Smooth muscle cell (in vitro differentiated cells): Measurements from ENCODE around the gene MOCS3. TPM values are rescaled to one million over a fixed set of nuclear protein-coding genes. Genes with fewer than 3 reads are reported as not detected.
"Not testable (repeated sequence)": the region's sequence is repeated elsewhere in the genome, so short reads cannot be mapped to it uniquely, and the experiment has no call there.

ENCODE experiments used
- DNase-seq: peaks from one replicate; lab custom pipeline; 2025; ENCODE audit not compliant: unreplicated experiment; lab: John Stamatoyannopoulos, UW
- H2AFZ ChIP-seq: fragments of 200-600 bp; sonication (generic); 2 replicates; pipeline ENCODE4 v1.6.0; 2016; ENCODE audit warnings: antibody characterized with exemption, low read depth, mild to moderate bottlenecking
- H3F3A ChIP-seq: fragments of 200-600 bp; sonication (generic); 2 replicates; pipeline ENCODE4 v1.6.0; 2017; ENCODE audit warnings: antibody characterized with exemption, low read depth
- H3K27ac ChIP-seq: fragments of 200-600 bp; sonication (generic); 2 replicates; pipeline ENCODE4 v1.5.1; 2016; ENCODE audit warnings: low read depth, mild to moderate bottlenecking
- H3K27me3 ChIP-seq: fragments of 200-600 bp; sonication (generic); 2 replicates; pipeline ENCODE4 v1.6.1; 2016; ENCODE audit warnings: low read depth, mild to moderate bottlenecking
- H3K36me3 ChIP-seq: fragments of 200-600 bp; sonication (generic); 2 replicates; pipeline ENCODE4 v1.5.1; 2016; ENCODE audit warnings: low read depth
- H3K4me1 ChIP-seq: fragments of 200-600 bp; sonication (generic); 2 replicates; pipeline ENCODE4 v1.5.1; 2016; ENCODE audit warnings: low read depth
- H3K4me2 ChIP-seq: fragments of 200-600 bp; sonication (generic); 2 replicates; pipeline ENCODE4 v1.6.0; 2016; ENCODE audit warnings: mild to moderate bottlenecking
- H3K4me3 ChIP-seq: fragments of 200-600 bp; sonication (generic); 2 replicates; pipeline ENCODE4 v1.5.1; 2016; ENCODE audit warnings: mild to moderate bottlenecking
- H3K79me2 ChIP-seq: fragments of 200-600 bp; sonication (generic); 2 replicates; pipeline ENCODE4 v1.6.0; 2016; ENCODE audit warnings: low read depth, mild to moderate bottlenecking
- H3K9ac ChIP-seq: fragments of 200-600 bp; sonication (generic); 2 replicates; pipeline ENCODE4 v1.6.0; 2016; ENCODE audit warnings: low read depth
- H3K9me3 ChIP-seq: fragments of 200-600 bp; sonication (generic); replicated peaks from 2 replicates; pipeline ENCODE4 v1.5.1; 2016; ENCODE audit warnings: low read depth
- H4K20me1 ChIP-seq: fragments of 200-600 bp; sonication (generic); 2 replicates; pipeline ENCODE4 v1.6.0; 2016; ENCODE audit warnings: low read depth
- WGBS: methylation state at CpG from one replicate; pipeline ENCODE4 v1.1.7; 2016; ENCODE audit warnings: low lambda C conversion rate; 5-methylcytosine and 5-hydroxymethylcytosine counted together
- polyA plus RNA-seq: library from polyadenylated mRNA; unstranded; fragments of >200 nt; fragmentation: Nextera tagmentation; extraction: Ambion mirVana; gene quantifications from 2 replicates; pipeline ENCODE4 v1.2.1, GENCODE V29; 2016
- total RNA-seq: library from RNA; depleted of rRNA; stranded (reverse); fragments of >200 nt; gene quantifications from 2 replicates; pipeline ENCODE4 v1.2.3, GENCODE V29; 2014
- TF ChIP-seq, protein P1 (sequence below): fragments of 200-600 bp; sonication (generic); IDR thresholded peaks from 2 replicates; pipeline ENCODE4 v1.5.1; 2017; ENCODE audit warnings: borderline replicate concordance, mild to moderate bottlenecking, antibody characterized with exemption; ENCODE audit not compliant: insufficient read depth, poor library complexity, severe bottlenecking

Gene MOCS3
- total and polyA plus RNA-seq, 2 experiments from 2014 or later: 3.2 to 3.7 TPM

DNA sequence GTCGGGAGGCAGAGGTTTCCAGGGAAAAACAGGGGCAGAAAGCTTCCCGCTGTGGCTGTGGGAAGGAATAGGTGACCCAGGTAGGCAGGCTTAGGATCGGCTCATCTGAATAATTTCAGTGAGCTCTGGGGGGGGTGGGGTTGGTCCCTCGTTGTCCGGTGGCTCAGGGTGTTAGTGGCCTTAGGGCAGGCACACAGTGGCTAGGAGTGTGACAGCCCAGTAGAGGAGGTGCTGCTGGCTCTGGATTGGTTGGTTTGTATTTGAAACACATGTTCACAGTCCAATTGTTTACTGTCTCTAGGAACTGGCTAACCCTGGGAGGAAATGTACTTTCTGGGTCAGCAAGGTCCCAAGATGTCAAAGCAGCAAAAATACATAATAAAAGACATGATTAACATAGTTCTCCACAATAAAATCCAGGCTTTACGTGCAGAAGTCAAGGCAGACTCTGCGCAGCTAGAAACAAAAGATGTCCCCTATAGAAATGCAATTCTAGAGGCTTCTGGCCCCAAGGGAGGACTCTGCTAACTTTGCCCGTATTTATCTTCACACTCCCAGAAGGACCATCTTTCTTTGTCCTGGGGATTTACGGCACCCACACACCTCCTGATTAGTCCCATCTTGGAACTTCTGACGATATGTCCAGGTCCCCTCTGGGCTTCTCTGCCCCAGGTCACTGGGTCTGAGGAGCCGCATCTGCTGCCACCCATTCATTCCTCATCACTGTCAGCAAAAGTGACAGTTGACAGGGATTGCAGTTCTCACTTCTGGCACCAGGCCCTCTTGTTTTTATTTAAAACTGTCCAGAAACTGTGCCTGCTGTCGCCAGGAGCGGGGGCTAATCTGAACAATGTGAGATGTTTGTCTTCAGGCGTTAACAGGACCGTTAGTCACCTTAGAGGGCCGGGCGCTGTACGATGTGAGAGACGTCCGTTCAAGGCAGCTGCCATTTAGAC lies 18.7 kb downstream of the MOCS3 start:
- Histone ChIP-seq H3K9me3 (no peaks in the 10 kb centered on the region), H3F3A (no peaks in the 10 kb centered on the region), H3K4me3 (no peak overlapping the region), H3K4me1 (no peaks in the 10 kb centered on the region), H3K4me2 (no peak overlapping the region), H3K36me3 (no peaks in the 10 kb centered on the region), H4K20me1 (no peaks in the 10 kb centered on the region), H3K9ac (no peak overlapping the region), H3K79me2 (no peaks in the 10 kb centered on the region), H3K27me3 (no peaks in the 10 kb centered on the region), H3K27ac (no peak overlapping the region), H2AFZ (no peak overlapping the region)
- TF ChIP-seq, protein P1, sequence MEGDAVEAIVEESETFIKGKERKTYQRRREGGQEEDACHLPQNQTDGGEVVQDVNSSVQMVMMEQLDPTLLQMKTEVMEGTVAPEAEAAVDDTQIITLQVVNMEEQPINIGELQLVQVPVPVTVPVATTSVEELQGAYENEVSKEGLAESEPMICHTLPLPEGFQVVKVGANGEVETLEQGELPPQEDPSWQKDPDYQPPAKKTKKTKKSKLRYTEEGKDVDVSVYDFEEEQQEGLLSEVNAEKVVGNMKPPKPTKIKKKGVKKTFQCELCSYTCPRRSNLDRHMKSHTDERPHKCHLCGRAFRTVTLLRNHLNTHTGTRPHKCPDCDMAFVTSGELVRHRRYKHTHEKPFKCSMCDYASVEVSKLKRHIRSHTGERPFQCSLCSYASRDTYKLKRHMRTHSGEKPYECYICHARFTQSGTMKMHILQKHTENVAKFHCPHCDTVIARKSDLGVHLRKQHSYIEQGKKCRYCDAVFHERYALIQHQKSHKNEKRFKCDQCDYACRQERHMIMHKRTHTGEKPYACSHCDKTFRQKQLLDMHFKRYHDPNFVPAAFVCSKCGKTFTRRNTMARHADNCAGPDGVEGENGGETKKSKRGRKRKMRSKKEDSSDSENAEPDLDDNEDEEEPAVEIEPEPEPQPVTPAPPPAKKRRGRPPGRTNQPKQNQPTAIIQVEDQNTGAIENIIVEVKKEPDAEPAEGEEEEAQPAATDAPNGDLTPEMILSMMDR: no peak
- no peak for DNase-seq
- 67% methylated on average over 20 of the region's 20 CpGs for WGBS

DNA sequence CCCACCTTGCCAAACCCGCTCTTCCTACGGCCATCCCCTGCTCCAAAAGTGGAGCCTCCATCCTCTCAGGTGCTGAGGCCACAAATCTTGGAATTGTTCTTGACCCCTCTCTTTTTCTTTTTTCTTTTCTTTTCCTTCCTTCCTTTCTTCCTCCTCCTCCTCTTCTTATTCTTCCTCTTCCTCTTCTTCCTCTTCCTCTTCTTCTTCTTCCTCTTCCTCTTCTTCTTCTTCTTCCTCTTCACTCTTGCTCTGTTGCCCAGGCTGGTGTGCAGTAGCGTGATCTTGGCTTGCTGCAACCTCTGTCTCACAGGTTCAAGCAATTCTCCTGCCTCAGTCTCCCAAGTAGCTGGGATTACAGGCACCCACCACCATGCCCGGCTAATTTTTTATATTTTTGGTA lies 19.9 kb downstream of the MOCS3 start:
- H3K27me3 ChIP-seq, H3K4me2 ChIP-seq, H2AFZ ChIP-seq, H3K4me3 ChIP-seq, H3K9me3 ChIP-seq, H3K79me2 ChIP-seq, H3K4me1 ChIP-seq, H3F3A ChIP-seq, H4K20me1 ChIP-seq, H3K9ac ChIP-seq, H3K27ac ChIP-seq, H3K36me3 ChIP-seq, DNase-seq: not testable (repeated sequence)
- WGBS: 94% methylated on average over 4 of the region's 4 CpGs

DNA sequence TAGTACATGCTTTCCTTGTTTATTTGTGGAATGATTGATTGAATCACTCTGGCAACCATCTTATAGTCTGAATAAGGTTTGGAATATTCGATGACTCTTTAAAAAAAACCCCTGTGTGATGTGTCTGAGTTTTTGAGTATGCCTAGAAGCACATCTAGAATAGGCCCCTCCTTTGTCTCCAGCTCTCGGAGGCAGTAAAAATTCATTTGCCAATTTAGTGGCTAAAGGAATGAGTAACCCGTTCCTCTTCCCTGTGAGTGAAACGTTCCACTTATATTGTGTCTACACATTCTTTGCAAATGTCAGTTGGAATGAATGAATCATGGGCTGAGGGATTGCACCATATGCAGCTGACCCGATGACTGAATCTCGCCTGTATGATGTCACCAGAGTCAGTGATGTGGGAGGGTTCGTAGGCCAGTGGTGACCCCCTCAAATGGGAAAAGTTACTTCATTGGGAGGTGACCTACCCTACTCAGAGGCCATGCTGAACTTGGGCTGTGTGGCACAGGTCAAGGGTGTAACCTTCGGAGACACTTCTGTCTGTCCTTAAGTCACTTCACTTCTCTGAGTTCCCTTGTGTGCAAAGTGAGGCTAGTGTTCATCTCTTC lies 21.6 kb downstream of the MOCS3 start:
- H3K27ac ChIP-seq: peak overlapping the region; percentile 98
- no peaks in the 10 kb centered on the region for H3K79me2 ChIP-seq
- no peaks in the 10 kb centered on the region for H4K20me1 ChIP-seq
- peak overlapping the region; percentile 90 for H3K9ac ChIP-seq
- no peak overlapping the region for H2AFZ ChIP-seq
- H3K9me3 ChIP-seq: no peaks in the 10 kb centered on the region
- DNase-seq: peak; percentile 11
- TF ChIP-seq, protein P1: no peak
- peak overlapping the region; percentile 38 for H3K4me2 ChIP-seq
- no peak overlapping the region for H3K4me3 ChIP-seq
- no peaks in the 10 kb centered on the region for H3F3A ChIP-seq
- no peaks in the 10 kb centered on the region for H3K36me3 ChIP-seq
- WGBS: 20% methylated on average over 8 of the region's 8 CpGs
- no peaks in the 10 kb centered on the region for H3K4me1 ChIP-seq
- no peaks in the 10 kb centered on the region for H3K27me3 ChIP-seq

DNA sequence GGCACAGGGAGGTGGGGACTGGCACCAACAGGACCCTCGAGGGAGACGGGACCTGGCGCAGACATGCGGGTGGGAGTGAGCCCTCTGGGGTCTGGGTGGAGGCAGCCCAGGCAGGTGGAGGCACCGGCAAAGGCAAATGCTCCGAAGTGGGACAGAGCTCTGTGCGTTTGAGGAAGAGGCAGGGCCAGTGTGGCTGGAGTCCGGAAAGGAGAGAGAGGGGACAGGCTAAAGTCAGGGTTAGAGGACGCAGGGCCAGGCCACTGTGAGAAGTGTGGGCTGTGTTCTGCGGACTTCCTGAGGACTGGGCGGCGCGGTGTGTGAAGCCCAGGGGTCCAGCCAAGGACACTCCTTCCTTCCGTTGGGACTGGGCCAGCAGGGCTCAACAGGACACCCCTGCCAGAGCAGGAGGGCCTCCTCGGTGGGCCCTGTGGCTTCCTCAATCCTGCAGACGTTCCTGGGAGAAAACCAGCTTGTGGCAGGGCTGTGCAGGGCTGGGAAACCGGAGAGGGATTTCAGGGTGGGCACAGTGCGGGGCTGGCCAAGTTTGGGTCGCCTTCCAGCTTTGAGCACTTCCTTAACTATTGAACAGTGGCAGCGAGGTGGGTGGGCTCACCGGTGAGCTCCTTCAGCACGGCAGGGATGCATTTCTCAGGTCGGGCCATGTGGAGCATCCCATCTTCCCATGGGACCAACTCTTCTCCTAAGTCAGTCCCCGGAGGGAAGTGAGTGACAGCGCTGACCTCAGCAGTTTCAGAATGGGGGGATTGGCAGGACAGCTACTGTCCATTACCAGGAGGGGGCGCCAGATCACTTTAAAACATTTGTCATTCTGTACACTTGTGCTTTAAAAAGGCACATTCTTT lies 22.5 kb downstream of the MOCS3 start:
- Histone ChIP-seq H2AFZ (no peak overlapping the region), H3K27me3 (no peaks in the 10 kb centered on the region), H3K36me3 (no peaks in the 10 kb centered on the region), H3K9ac (peak overlapping the region; percentile 90), H3K4me2 (no peak overlapping the region), H4K20me1 (no peaks in the 10 kb centered on the region), H3K4me3 (no peak overlapping the region), H3K27ac (peak overlapping the region; percentile 98), H3K79me2 (no peaks in the 10 kb centered on the region), H3K9me3 (no peaks in the 10 kb centered on the region), H3F3A (no peaks in the 10 kb centered on the region), H3K4me1 (no peaks in the 10 kb centered on the region)
- 68% methylated on average over 26 of the region's 26 CpGs for WGBS
- TF ChIP-seq, protein P1: peak; percentile 86
- DNase-seq: peak; percentile 15
